ENCODE results near the gene TACR2. TPM values are rescaled to one million over a fixed set of nuclear protein-coding genes. Genes with fewer than 3 reads are reported as not detected.

TACR2 gene
- total and polyA plus RNA-seq, 2 donors (not counting 3 experiments of a cell fraction or from before 2014, with no cell fraction given) = 0.19 TPM; not detected in 1

- Histone ChIP-seq H3K4me2 (ENCODE audit: insufficient read depth, low read length) (no peak overlapping the region), H3K9me1 (replicated peaks; ENCODE audit: control insufficient read depth, extremely low read depth, insufficient read depth, low read length) (no peaks in the 10 kb centered on the region), H3K79me2 (ENCODE audit: control insufficient read depth, insufficient read depth, low read length) (no peaks in the 10 kb centered on the region), H2AFZ (ENCODE audit: low read depth, low read length) (no peak overlapping the region), H3K4me1 (ENCODE audit: control insufficient read depth, extremely low read depth, insufficient read depth, low read length) (no peaks in the 10 kb centered on the region), H3K27me3 (ENCODE audit: control insufficient read depth in 2 of 2, insufficient read depth in 2 of 2, low read length in 2 of 2) (no peaks in the 10 kb centered on the region), H4K20me1 (replicated peaks; ENCODE audit: control insufficient read depth, extremely low read depth, insufficient read depth, low read length) (no peaks in the 10 kb centered on the region), H3K27ac (ENCODE audit: insufficient read depth, low read depth, low read length) (no peak overlapping the region), H3K36me3 (ENCODE audit: control insufficient read depth in 2 of 2, extremely low read depth in 1 of 2, insufficient read depth in 2 of 2, low read length in 2 of 2) (peaks cover 6 to 14% of the 10 kb centered on the region in 2 experiments), H3K9ac (replicated peaks; ENCODE audit: extremely low read depth, insufficient read depth, low read length) (no peak overlapping the region), H3K4me3 (replicated peaks in 1 of 3; ENCODE audit: insufficient read depth in 1 of 3, low read depth in 1 of 3, low read length in 3 of 3) (no peak overlapping the region), H3K9me3 (replicated peaks; ENCODE audit: control insufficient read depth, insufficient read depth, low read length) (no peaks in the 10 kb centered on the region)
- ChIA-PET POLR2A (no interaction called here), CTCF (interaction anchor here (0.6 to 4.1 kb wide), 2 partner anchors 9 to 503 kb away, joined by 3 to 21 read pairs; no protein-coding TSS in a partner anchor)
- FAIRE-seq (no peak), DNase-seq (ENCODE audit: low read depth, low spot score) (no peak)
- intact Hi-C loops (cut with micrococcal nuclease) (no loop called here), dilution Hi-C loops (cut with MboI; ENCODE audit: extremely low pct_ligation_motif_present, low sequenced_read_pairs) (no loop called here)
- BruUV-seq (replicated peaks) = no TSS peak
- TF ChIP-seq POLR2A (IDR thresholded peaks at IDR 0.05; ENCODE audit: low read depth, low read length) = no peak
- no peak for TF ChIP-seq JUN (IDR thresholded peaks at IDR 0.05; ENCODE audit: borderline replicate concordance, insufficient read depth, insufficient read length, low read depth)
- no peak for TF ChIP-seq FOS (IDR thresholded peaks at IDR 0.05; ENCODE audit: borderline replicate concordance, insufficient read depth, low read length)
- TF ChIP-seq EZH2 (IDR thresholded peaks at IDR 0.05; ENCODE audit: borderline replicate concordance, low read depth, low read length, severe bottlenecking) = no peak
- TF ChIP-seq CTCF (IDR thresholded peaks at IDR 0.05; ENCODE audit: extremely low read depth in 1 of 2, insufficient read depth in 1 of 2, low read depth in 1 of 2, low read length in 2 of 2) = no peak
- TF ChIP-seq GATA2 (IDR thresholded peaks at IDR 0.05; ENCODE audit: insufficient read depth, insufficient read length, low read depth, low read length) = no peak
Measured at GRCh38 chr10:69402386-69402785, 14.3 kb downstream of the TACR2 start.

- CTCF ChIA-PET = no interaction called here
- Histone ChIP-seq H3K4me1 (ENCODE audit: control insufficient read depth, extremely low read depth, insufficient read depth, low read length) (no peaks in the 10 kb centered on the region), H3K4me3 (replicated peaks in 1 of 3; ENCODE audit: insufficient read depth in 1 of 3, low read depth in 1 of 3, low read length in 3 of 3) (no peak overlapping the region), H3K4me2 (ENCODE audit: insufficient read depth, low read length) (no peak overlapping the region), H3K9ac (replicated peaks; ENCODE audit: extremely low read depth, insufficient read depth, low read length) (no peak overlapping the region), H4K20me1 (replicated peaks; ENCODE audit: control insufficient read depth, extremely low read depth, insufficient read depth, low read length) (no peaks in the 10 kb centered on the region), H3K9me1 (replicated peaks; ENCODE audit: control insufficient read depth, extremely low read depth, insufficient read depth, low read length) (no peaks in the 10 kb centered on the region), H3K27me3 (ENCODE audit: control insufficient read depth in 2 of 2, insufficient read depth in 2 of 2, low read length in 2 of 2) (no peaks in the 10 kb centered on the region), H3K27ac (ENCODE audit: insufficient read depth, low read depth, low read length) (no peak overlapping the region), H3K36me3 (ENCODE audit: control insufficient read depth in 2 of 2, extremely low read depth in 1 of 2, insufficient read depth in 2 of 2, low read length in 2 of 2) (peaks cover 6 to 14% of the 10 kb centered on the region in 2 experiments), H2AFZ (ENCODE audit: low read depth, low read length) (no peak overlapping the region), H3K9me3 (replicated peaks; ENCODE audit: control insufficient read depth, insufficient read depth, low read length) (no peaks in the 10 kb centered on the region), H3K79me2 (ENCODE audit: control insufficient read depth, insufficient read depth, low read length) (no peaks in the 10 kb centered on the region)
- TSS peak; percentile 97 for BruUV-seq (replicated peaks)
- intact Hi-C loops (cut with micrococcal nuclease) = no loop called here
- FAIRE-seq (no peak), DNase-seq (ENCODE audit: low read depth, low spot score) (no peak)
- no peak for TF ChIP-seq EZH2 (IDR thresholded peaks at IDR 0.05; ENCODE audit: borderline replicate concordance, low read depth, low read length, severe bottlenecking)
- TF ChIP-seq JUN (IDR thresholded peaks at IDR 0.05; ENCODE audit: borderline replicate concordance, insufficient read depth, insufficient read length, low read depth) = no peak
- TF ChIP-seq FOS (IDR thresholded peaks at IDR 0.05; ENCODE audit: borderline replicate concordance, insufficient read depth, low read length) = no peak
- TF ChIP-seq CTCF (IDR thresholded peaks at IDR 0.05; ENCODE audit: extremely low read depth in 1 of 2, insufficient read depth in 1 of 2, low read depth in 1 of 2, low read length in 2 of 2) = no peak
- TF ChIP-seq MAX (IDR thresholded peaks at IDR 0.05; ENCODE audit: insufficient read depth, insufficient read length) = no peak
- no peak for TF ChIP-seq POLR2AphosphoS5 (IDR thresholded peaks at IDR 0.05; ENCODE audit: insufficient read depth, low read depth, low read length)
- TF ChIP-seq POLR2A (IDR thresholded peaks at IDR 0.05; ENCODE audit: low read depth, low read length) = no peak
- POLR2A ChIA-PET = no interaction called here
- dilution Hi-C loops (cut with MboI; ENCODE audit: extremely low pct_ligation_motif_present, low sequenced_read_pairs) = no loop called here
Measured at GRCh38 chr10:69401416-69401815, 15.3 kb downstream of the TACR2 start.

Measured in endothelial cell of umbilical vein (primary cell).